ENCODE measurements around the gene MIPEP.

The MIPEP gene

GRCh38 chr13:23871616-23872220 lies 17.5 kb downstream of the MIPEP start:
- Histone ChIP-seq H3K27ac (ENCODE audit: low read length) (no peak overlapping the region), H3K36me3 (replicated peaks; ENCODE audit: low read depth, low read length) (no peaks in the 10 kb centered on the region), H3K4me2 (ENCODE audit: low read length) (no peak overlapping the region), H3K9ac (ENCODE audit: low read length) (no peak overlapping the region), H3K4me3 (ENCODE audit: low read length) (no peak overlapping the region), H3K27me3 (ENCODE audit: low read depth, low read length) (no peaks in the 10 kb centered on the region), H2AFZ (ENCODE audit: low read depth, low read length) (no peak overlapping the region), H3K4me1 (ENCODE audit: low read length) (peaks cover 11% of the 10 kb centered on the region), H3K79me2 (ENCODE audit: low read length) (no peaks in the 10 kb centered on the region), H4K20me1 (ENCODE audit: insufficient read depth, low read length) (no peaks in the 10 kb centered on the region), H3K9me3 (ENCODE audit: insufficient read depth, low read length) (no peaks in the 10 kb centered on the region)
- TF ChIP-seq EZH2phosphoT487 (IDR thresholded peaks at IDR 0.05; ENCODE audit: low read depth) (no peak), CTCF (IDR thresholded peaks at IDR 0.05; ENCODE audit: low read depth, low read length) (peak; percentile 84)

- no peak overlapping the region for H3K4me3 ChIP-seq (ENCODE audit: low read length)
- no peaks in the 10 kb centered on the region for H3K9me3 ChIP-seq (ENCODE audit: insufficient read depth, low read length)
- no peak overlapping the region for H2AFZ ChIP-seq (ENCODE audit: low read depth, low read length)
- peak overlapping the region; percentile 12; the same call in 1 of the 2 replicates for H3K27ac ChIP-seq (ENCODE audit: low read length)
- TF ChIP-seq CTCF (IDR thresholded peaks at IDR 0.05; ENCODE audit: low read depth, low read length) (no peak), EZH2phosphoT487 (IDR thresholded peaks at IDR 0.05; ENCODE audit: low read depth) (no peak)
- peaks cover 19% of the 10 kb centered on the region for H3K4me1 ChIP-seq (ENCODE audit: low read length)
- H3K27me3 ChIP-seq (ENCODE audit: low read depth, low read length): no peaks in the 10 kb centered on the region
- 0 out of 2 replicates have a peak overlapping the region, but pooled peaks have one; percentile 10 for H3K9ac ChIP-seq (ENCODE audit: low read length)
- H3K79me2 ChIP-seq (ENCODE audit: low read length): no peaks in the 10 kb centered on the region
- no peaks in the 10 kb centered on the region for H3K36me3 ChIP-seq (replicated peaks; ENCODE audit: low read depth, low read length)
- no peaks in the 10 kb centered on the region for H4K20me1 ChIP-seq (ENCODE audit: insufficient read depth, low read length)
- H3K4me2 ChIP-seq (ENCODE audit: low read length): no peak overlapping the region
These were observed 18.7 kb downstream of the MIPEP start for GRCh38 chr13:23870356-23871140.

GRCh38 chr13:23868521-23868920 lies 20.7 kb downstream of the MIPEP start:
- Histone ChIP-seq H3K9ac (ENCODE audit: low read length) (no peak overlapping the region), H2AFZ (ENCODE audit: low read depth, low read length) (no peak overlapping the region), H3K4me3 (ENCODE audit: low read length) (no peak overlapping the region), H3K27ac (ENCODE audit: low read length) (no peak overlapping the region), H3K4me1 (ENCODE audit: low read length) (peaks cover 22% of the 10 kb centered on the region), H3K27me3 (ENCODE audit: low read depth, low read length) (no peaks in the 10 kb centered on the region), H3K4me2 (ENCODE audit: low read length) (no peak overlapping the region), H3K36me3 (replicated peaks; ENCODE audit: low read depth, low read length) (no peaks in the 10 kb centered on the region), H3K79me2 (ENCODE audit: low read length) (no peaks in the 10 kb centered on the region), H4K20me1 (ENCODE audit: insufficient read depth, low read length) (no peaks in the 10 kb centered on the region), H3K9me3 (ENCODE audit: insufficient read depth, low read length) (no peaks in the 10 kb centered on the region)
- no peak for TF ChIP-seq EZH2phosphoT487 (IDR thresholded peaks at IDR 0.05; ENCODE audit: low read depth)
- no peak for TF ChIP-seq CTCF (IDR thresholded peaks at IDR 0.05; ENCODE audit: low read depth, low read length)

GRCh38 chr13:23867027-23867491 lies 22.1 kb downstream of the MIPEP start:
- Histone ChIP-seq H3K4me1 (ENCODE audit: low read length) (peaks cover 22% of the 10 kb centered on the region), H3K4me3 (ENCODE audit: low read length) (no peak overlapping the region), H3K9ac (ENCODE audit: low read length) (no peak overlapping the region), H3K79me2 (ENCODE audit: low read length) (no peaks in the 10 kb centered on the region), H3K4me2 (ENCODE audit: low read length) (no peak overlapping the region), H3K36me3 (replicated peaks; ENCODE audit: low read depth, low read length) (no peaks in the 10 kb centered on the region), H3K27ac (ENCODE audit: low read length) (no peak overlapping the region), H3K9me3 (ENCODE audit: insufficient read depth, low read length) (no peaks in the 10 kb centered on the region), H4K20me1 (ENCODE audit: insufficient read depth, low read length) (no peaks in the 10 kb centered on the region), H3K27me3 (ENCODE audit: low read depth, low read length) (no peaks in the 10 kb centered on the region), H2AFZ (ENCODE audit: low read depth, low read length) (no peak overlapping the region)
- TF ChIP-seq EZH2phosphoT487 (IDR thresholded peaks at IDR 0.05; ENCODE audit: low read depth) (no peak), CTCF (IDR thresholded peaks at IDR 0.05; ENCODE audit: low read depth, low read length) (no peak)
